LNCaP clone FGC (cell line): ENCODE results near the gene PYGO1.

Experiments used
- DNase-seq: peaks from one replicate; pipeline ENCODE4 v3.0.0-alpha.2; 2011; ENCODE audit warnings: low read depth
- H3K4me3 ChIP-seq: 2 replicates; pipeline ENCODE4 v1.5.1; 2011; ENCODE audit warnings: mild to moderate bottlenecking, low read depth, low read length, control low read depth
- TF ChIP-seq, protein P1 (sequence below): IDR thresholded peaks from 2 replicates; pipeline ENCODE4 v1.5.1; 2012; ENCODE audit warnings: mild to moderate bottlenecking; ENCODE audit not compliant: control insufficient read depth, insufficient read depth; ENCODE audit errors: extremely low read depth

The PYGO1 gene

DNA sequence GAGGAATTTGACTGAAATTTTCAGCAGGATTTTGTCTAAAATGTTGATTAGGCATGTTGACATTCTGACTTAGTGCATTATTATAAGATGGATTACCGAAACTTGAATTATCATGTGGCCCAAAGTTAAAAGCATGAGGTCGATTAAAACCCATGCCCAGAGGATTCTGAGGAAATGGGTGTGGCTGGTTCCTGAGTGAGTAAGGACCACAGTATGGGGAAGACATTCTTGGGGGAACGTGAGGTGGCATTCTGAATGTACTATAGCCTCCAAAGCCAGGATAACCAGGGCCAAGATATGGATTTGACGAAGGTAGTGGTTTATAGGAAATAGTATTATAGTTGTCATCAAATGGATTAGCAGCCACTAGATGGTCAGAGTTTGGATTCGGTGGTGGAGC lies 41.4 kb downstream of the PYGO1 start:
- TF ChIP-seq, protein P1, sequence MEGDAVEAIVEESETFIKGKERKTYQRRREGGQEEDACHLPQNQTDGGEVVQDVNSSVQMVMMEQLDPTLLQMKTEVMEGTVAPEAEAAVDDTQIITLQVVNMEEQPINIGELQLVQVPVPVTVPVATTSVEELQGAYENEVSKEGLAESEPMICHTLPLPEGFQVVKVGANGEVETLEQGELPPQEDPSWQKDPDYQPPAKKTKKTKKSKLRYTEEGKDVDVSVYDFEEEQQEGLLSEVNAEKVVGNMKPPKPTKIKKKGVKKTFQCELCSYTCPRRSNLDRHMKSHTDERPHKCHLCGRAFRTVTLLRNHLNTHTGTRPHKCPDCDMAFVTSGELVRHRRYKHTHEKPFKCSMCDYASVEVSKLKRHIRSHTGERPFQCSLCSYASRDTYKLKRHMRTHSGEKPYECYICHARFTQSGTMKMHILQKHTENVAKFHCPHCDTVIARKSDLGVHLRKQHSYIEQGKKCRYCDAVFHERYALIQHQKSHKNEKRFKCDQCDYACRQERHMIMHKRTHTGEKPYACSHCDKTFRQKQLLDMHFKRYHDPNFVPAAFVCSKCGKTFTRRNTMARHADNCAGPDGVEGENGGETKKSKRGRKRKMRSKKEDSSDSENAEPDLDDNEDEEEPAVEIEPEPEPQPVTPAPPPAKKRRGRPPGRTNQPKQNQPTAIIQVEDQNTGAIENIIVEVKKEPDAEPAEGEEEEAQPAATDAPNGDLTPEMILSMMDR: no peak
- no peak for DNase-seq

DNA sequence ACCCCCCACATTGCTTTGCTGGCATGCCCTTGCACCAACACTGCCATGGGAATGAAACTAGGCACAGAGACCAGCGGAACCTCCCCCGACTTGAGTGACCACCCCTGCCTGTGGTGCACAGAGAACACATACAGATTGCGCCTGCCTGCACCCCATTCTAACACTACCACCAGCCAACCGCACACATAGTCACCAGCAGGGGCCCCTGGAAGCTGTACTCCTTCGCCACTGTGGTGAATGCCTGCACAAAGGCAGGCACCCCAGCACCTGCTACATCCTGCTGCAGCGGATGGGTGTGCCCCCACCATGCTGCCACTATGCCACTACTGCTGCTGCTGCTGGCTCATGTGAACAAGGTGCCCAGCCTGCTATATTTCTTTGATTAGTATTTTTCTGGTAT lies 52.7 kb downstream of the PYGO1 start:
- DNase-seq: no peak
- no peak overlapping the region for H3K4me3 ChIP-seq
- TF ChIP-seq, protein P1: no peak

More for the DNA sequence above, 41.4 kb downstream of the PYGO1 start:
- H3K4me3 ChIP-seq: no peak overlapping the region

DNA sequence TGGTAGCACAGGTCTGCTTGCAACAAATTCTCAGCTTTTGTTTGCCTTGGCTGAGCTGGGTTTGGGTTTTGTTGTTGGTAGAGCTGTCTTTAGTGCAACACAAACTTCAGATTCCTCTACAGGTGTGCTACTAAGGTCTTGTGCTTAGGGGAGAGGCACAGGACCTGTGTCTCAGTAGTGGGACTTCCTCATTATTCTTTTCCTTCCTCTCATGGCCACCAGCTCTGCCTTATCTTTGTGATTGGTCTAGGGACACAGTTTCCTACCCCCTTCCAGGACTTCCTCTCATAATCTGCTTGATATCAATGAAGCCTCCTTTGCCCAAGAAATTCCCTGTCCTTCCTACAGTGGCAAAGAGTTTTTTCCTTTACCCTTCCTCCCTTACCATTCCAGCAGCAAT lies 55.2 kb downstream of the PYGO1 start:
- DNase-seq: no peak
- TF ChIP-seq, protein P1: no peak
- H3K4me3 ChIP-seq: no peak overlapping the region

DNA sequence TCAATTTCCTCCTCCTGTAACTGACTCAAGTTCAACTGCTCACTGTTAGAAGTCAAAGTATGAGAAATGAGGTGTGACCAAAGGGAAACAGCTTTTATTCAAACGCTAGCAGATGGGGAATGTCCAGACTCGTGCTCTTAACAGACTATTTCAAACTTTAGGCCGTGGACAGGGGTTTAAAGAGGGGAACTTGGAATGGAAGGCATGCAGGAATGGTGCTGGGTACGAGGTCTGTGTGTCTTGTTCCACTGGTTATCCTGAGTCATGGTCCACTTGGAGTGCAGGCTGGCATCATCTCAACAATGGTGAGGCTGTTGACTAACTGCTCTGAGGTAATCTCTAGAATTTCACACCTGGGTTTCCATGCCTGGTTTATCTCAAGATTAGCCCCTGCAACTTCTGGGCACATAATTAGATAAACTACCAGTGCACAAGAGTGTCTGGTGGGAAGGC lies 57.3 kb downstream of the PYGO1 start:
- no peak for DNase-seq
- TF ChIP-seq, protein P1: no peak
- H3K4me3 ChIP-seq: no peak overlapping the region

DNA sequence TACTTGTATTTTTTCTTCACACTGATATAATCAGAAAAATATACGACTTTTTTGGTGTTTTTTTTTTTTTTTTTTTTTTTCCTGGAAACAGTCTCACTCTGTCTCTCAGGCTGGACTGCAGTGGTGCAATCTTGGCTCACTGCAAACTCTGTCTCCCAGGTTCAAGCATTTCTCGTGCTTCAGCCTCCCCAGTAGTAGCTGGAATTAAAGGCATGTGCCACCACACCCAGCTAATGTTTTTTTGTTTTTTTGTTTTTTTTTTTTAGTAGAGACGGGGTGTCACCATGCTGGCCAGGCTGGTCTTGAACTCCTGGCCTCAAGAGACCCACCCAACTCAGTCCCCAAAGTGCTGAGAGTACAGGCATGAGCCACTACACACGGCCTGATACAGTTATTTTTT lies 59.3 kb downstream of the PYGO1 start:
- TF ChIP-seq, protein P1: no peak
- DNase-seq: no peak
- no peak overlapping the region for H3K4me3 ChIP-seq

DNA sequence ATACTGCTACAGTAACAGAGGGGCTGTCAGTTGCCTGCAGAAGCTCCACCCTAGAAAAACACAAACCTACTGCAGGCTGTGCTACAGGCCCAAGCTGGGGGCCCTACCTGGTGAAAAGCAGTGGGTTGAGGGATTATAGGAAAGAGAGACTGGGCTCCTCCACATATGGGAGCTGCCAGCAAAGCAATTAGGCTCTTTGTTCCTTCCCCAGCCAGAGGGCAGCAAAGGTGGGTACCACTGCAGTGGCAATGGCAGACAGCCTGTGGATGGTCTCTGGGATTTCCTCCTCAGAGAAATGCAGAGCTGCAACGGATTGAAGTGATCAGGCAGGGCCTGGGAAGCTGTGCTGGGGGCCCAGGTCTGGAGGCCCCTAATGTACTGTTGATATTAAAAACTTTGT lies 61.0 kb downstream of the PYGO1 start:
- TF ChIP-seq, protein P1: no peak
- no peak overlapping the region for H3K4me3 ChIP-seq
- no peak for DNase-seq

DNA sequence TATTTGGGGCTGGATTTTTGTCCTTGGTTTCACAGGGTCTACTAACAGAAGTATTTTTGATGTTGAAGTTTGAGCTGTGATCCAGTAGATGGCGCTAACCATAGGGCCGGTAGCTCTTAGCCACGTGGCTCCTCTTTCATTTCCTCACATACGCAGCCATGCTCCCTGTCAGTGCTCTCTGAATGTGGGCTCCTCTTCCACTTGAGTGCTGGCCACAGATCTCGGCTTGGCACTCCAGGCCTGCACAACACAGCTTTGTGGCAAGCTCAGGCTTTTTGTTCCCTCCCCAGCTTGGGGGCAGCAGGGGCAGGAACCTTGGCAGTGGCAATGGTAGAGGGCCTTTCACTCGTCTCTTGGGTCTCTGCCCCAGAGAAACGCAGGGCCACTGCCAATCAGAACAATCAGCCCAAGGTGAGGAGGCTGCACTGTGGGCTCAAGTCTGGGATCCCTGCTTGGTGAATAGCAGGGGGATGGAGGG lies 61.5 kb downstream of the PYGO1 start:
- TF ChIP-seq, protein P1: peak; percentile 59
- H3K4me3 ChIP-seq: no peak overlapping the region
- DNase-seq: peak; percentile 11
